ENCODE measurements around the gene ATF3. TPM values are rescaled to one million over a fixed set of nuclear protein-coding genes. Genes with fewer than 3 reads are reported as not detected.

ATF3 gene
- total RNA-seq, 1 experiment from 2014 or later = 335 TPM

DNA sequence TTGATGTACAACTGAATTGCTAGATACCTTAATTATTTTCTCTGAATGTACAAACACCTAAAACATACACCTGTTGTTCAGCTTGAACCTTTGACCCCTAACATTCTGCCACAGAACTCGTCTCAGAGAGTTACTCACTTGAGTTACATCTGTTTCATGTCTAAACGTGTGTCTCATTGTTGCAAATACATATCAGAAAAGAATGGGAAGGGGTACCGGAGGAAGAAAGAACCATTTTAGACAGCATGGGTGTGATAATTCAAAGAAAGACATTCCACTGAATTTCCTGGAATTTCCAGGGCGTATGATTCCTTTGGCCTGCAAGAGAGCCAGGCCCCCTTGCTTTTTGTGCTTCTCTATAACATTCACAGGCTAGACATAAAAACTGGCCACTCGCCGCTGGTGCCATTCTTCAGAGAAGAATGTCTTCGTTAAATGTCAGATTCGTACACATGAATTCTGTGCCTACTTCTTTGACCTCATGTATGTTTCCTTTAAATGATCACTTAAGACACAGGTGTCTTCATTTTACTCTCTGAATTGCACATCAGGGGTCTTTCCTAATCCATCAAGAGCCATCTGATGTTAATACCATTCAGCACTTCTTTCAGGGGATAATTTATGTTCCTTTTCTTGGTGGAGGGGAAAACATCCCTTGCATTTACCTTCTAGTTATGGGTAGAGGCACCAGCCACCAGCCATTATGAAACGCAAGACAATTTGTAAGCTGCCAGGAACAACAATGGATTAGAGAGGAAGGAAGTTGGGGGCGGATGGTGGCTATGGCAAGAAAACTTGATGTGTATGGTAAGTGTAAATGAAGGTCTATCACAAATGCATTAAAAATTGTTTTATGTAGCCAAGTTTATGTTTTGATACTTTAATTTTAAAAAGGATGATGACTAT is 12.7 kb downstream of the ATF3 start:
- TF ChIP-seq EZH2phosphoT487 (IDR thresholded peaks at IDR 0.05; ENCODE audit: borderline replicate concordance, low read length) (no peak), EZH2 (IDR thresholded peaks at IDR 0.05; ENCODE audit: low read length, unreplicated experiment) (no peak)
- TF ChIP-seq, protein P1, sequence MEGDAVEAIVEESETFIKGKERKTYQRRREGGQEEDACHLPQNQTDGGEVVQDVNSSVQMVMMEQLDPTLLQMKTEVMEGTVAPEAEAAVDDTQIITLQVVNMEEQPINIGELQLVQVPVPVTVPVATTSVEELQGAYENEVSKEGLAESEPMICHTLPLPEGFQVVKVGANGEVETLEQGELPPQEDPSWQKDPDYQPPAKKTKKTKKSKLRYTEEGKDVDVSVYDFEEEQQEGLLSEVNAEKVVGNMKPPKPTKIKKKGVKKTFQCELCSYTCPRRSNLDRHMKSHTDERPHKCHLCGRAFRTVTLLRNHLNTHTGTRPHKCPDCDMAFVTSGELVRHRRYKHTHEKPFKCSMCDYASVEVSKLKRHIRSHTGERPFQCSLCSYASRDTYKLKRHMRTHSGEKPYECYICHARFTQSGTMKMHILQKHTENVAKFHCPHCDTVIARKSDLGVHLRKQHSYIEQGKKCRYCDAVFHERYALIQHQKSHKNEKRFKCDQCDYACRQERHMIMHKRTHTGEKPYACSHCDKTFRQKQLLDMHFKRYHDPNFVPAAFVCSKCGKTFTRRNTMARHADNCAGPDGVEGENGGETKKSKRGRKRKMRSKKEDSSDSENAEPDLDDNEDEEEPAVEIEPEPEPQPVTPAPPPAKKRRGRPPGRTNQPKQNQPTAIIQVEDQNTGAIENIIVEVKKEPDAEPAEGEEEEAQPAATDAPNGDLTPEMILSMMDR (conservative IDR thresholded peaks at IDR 0.05; ENCODE audit: low read depth, low read length) = no peak
- CTCF ChIA-PET = no interaction called here

DNA sequence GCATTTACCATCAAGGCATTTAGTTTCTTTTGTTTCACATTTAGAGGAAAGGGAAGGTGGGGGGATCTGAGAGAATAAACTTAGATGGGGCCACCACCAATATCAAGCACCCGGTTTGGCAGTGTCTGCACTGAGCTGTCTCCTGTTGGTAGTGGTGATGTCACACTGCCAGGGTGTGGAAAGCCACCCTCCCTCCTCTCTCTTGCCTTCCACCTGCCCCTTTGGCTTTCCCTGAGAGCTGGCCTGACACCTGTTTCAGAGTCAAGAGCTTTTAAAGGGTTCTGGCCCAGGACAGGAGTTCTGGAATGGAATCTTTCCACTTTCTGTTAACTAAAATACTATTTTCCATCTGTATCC is 13.4 kb downstream of the ATF3 start:
- Histone ChIP-seq H2AFZ (ENCODE audit: low read length) (no peak overlapping the region), H3K9ac (ENCODE audit: low read length) (no peak overlapping the region), H3K9me2 (replicated peaks; ENCODE audit: low read length) (no peaks in the 10 kb centered on the region), H3K27ac (ENCODE audit: low read length) (no peak overlapping the region), H3K9me3 (ENCODE audit: low read length) (no peaks in the 10 kb centered on the region), H3K4me2 (ENCODE audit: low read length) (no peak overlapping the region), H4K20me1 (ENCODE audit: low read length) (peaks cover 32% of the 10 kb centered on the region), H3F3A (ENCODE audit: low read length, unreplicated experiment) (no peaks in the 10 kb centered on the region), H3K27me3 (ENCODE audit: low read length) (no peaks in the 10 kb centered on the region), H3K4me3 (ENCODE audit: low read length) (no peak overlapping the region), H3K4me1 (ENCODE audit: insufficient read depth, low read length) (no peaks in the 10 kb centered on the region), H3K79me2 (ENCODE audit: low read length) (no peaks in the 10 kb centered on the region), H3K36me3 (ENCODE audit: low read depth, low read length) (peaks cover 35% of the 10 kb centered on the region)
- ChIA-PET CTCF (interaction anchor here (0.5 kb wide), 1 partner anchor 16 kb away, joined by 4 read pairs; no protein-coding TSS in a partner anchor), POLR2A (ENCODE audit: unreplicated experiment) (interaction anchor here (0.6 kb wide), 1 partner anchor 14 kb away, joined by 4 read pairs; the partner anchor contains the start of gene ATF3)
- intact Hi-C loops (cut with micrococcal nuclease) = no loop called here
- ATAC-seq = no peak
- DNase-seq = no peak
- BruUV-seq (replicated peaks) = no TSS peak
- no peak for TF ChIP-seq EZH2 (IDR thresholded peaks at IDR 0.05; ENCODE audit: low read length, unreplicated experiment)
- no peak for TF ChIP-seq EZH2phosphoT487 (IDR thresholded peaks at IDR 0.05; ENCODE audit: borderline replicate concordance, low read length)
- TF ChIP-seq, protein P1 (conservative IDR thresholded peaks at IDR 0.05; ENCODE audit: low read depth, low read length) = no peak

More for the DNA sequence above, 12.7 kb downstream of the ATF3 start:
- no peak overlapping the region for H2AFZ ChIP-seq (ENCODE audit: low read length)
- POLR2A ChIA-PET (ENCODE audit: unreplicated experiment) = interaction anchor here (0.6 kb wide), 1 partner anchor 13 kb away, joined by 4 read pairs; the partner anchor contains the start of gene ATF3
- H3K4me2 ChIP-seq (ENCODE audit: low read length) = no peak overlapping the region
- H3K9ac ChIP-seq (ENCODE audit: low read length) = no peak overlapping the region
- H3K36me3 ChIP-seq (ENCODE audit: low read depth, low read length) = peaks cover 40% of the 10 kb centered on the region
- ATAC-seq = no peak
- H3K79me2 ChIP-seq (ENCODE audit: low read length) = no peaks in the 10 kb centered on the region
- no peaks in the 10 kb centered on the region for H3K4me1 ChIP-seq (ENCODE audit: insufficient read depth, low read length)
- H3K9me3 ChIP-seq (ENCODE audit: low read length) = no peaks in the 10 kb centered on the region
- DNase-seq = no peak
- no peaks in the 10 kb centered on the region for H3F3A ChIP-seq (ENCODE audit: low read length, unreplicated experiment)
- BruUV-seq (replicated peaks) = no TSS peak
- peaks cover 32% of the 10 kb centered on the region for H4K20me1 ChIP-seq (ENCODE audit: low read length)
- H3K9me2 ChIP-seq (replicated peaks; ENCODE audit: low read length) = no peaks in the 10 kb centered on the region
- no peak overlapping the region for H3K4me3 ChIP-seq (ENCODE audit: low read length)
- H3K27me3 ChIP-seq (ENCODE audit: low read length) = no peaks in the 10 kb centered on the region
- intact Hi-C loops (cut with micrococcal nuclease) = no loop called here
- H3K27ac ChIP-seq (ENCODE audit: low read length) = no peak overlapping the region

DNA sequence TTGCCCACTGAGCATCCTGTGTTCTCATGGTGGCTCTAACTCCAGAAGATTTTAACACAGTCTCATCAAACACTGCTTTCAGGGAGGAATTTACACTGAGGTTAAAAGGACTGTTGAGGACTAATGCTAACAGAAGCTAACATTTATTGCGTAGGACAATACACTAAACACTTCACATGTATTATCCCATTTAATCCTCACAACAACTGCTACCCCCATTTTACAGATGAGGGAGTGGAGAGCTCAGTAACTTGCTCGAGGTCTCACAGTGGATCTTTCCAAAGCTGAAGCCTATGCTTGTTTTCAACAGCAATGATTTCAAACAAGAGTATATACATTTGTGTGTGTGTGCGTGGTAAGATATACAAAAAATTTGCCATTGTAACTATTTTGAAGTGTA is 13.9 kb downstream of the ATF3 start:
- Histone ChIP-seq H3K36me3 (ENCODE audit: low read depth, low read length) (peaks cover 29% of the 10 kb centered on the region), H3K27ac (ENCODE audit: low read length) (no peak overlapping the region), H3K4me1 (ENCODE audit: insufficient read depth, low read length) (no peaks in the 10 kb centered on the region), H2AFZ (ENCODE audit: low read length) (no peak overlapping the region), H3K4me2 (ENCODE audit: low read length) (no peak overlapping the region), H3K79me2 (ENCODE audit: low read length) (no peaks in the 10 kb centered on the region), H3K4me3 (ENCODE audit: low read length) (no peak overlapping the region), H3K9ac (ENCODE audit: low read length) (no peak overlapping the region), H4K20me1 (ENCODE audit: low read length) (peaks cover 29% of the 10 kb centered on the region), H3K27me3 (ENCODE audit: low read length) (no peaks in the 10 kb centered on the region), H3K9me3 (ENCODE audit: low read length) (no peaks in the 10 kb centered on the region), H3F3A (ENCODE audit: low read length, unreplicated experiment) (no peaks in the 10 kb centered on the region), H3K9me2 (replicated peaks; ENCODE audit: low read length) (no peaks in the 10 kb centered on the region)
- ATAC-seq (no peak), DNase-seq (no peak)
- intact Hi-C loops (cut with micrococcal nuclease) = no loop called here
- no TSS peak for BruUV-seq (replicated peaks)
- TF ChIP-seq EZH2phosphoT487 (IDR thresholded peaks at IDR 0.05; ENCODE audit: borderline replicate concordance, low read length) (no peak), EZH2 (IDR thresholded peaks at IDR 0.05; ENCODE audit: low read length, unreplicated experiment) (no peak)
- TF ChIP-seq, protein P1 (conservative IDR thresholded peaks at IDR 0.05; ENCODE audit: low read depth, low read length) = no peak
- ChIA-PET POLR2A (ENCODE audit: unreplicated experiment) (interaction anchor here (0.6 kb wide), 1 partner anchor 146 kb away, joined by 4 read pairs; no protein-coding TSS in a partner anchor), CTCF (interaction anchor here (0.5 to 0.6 kb wide), 2 partner anchors 10 to 16 kb away, joined by 3 to 4 read pairs; no protein-coding TSS in a partner anchor)

Measured in PC-3 (cell line).